C4-2B (cell line): ENCODE results near the gene MARF1.

Experiments used
- ZFX ChIP-seq: fragments of 450-650 bp; IDR thresholded peaks from 2 replicates; pipeline ENCODE4 v1.6.1; 2017
- TF ChIP-seq, protein P1 (sequence below): fragments of 450-650 bp; conservative IDR thresholded peaks from 2 replicates; pipeline ENCODE4 v1.5.1; 2017; ENCODE audit warnings: mild to moderate bottlenecking

DNA sequence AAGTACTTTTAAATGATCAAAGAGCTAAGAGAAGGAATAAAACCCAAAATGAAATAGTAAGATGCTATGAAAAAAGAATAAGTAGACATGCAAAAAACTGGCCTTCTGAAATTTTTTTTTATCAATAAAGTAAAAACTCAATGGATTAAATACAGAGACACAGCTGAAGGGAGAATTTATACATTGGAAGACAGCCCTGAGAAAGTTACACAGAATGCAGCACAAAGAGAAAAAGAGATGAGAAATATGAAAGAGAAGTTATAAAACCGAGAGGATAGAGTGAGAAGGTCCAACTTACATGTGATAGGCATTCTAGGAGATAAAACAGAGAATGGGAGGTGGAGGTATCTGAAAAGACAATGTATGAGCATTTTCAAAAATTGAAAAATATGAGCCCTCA is 57.0 kb downstream of the MARF1 start:
- TF ChIP-seq, protein P1, sequence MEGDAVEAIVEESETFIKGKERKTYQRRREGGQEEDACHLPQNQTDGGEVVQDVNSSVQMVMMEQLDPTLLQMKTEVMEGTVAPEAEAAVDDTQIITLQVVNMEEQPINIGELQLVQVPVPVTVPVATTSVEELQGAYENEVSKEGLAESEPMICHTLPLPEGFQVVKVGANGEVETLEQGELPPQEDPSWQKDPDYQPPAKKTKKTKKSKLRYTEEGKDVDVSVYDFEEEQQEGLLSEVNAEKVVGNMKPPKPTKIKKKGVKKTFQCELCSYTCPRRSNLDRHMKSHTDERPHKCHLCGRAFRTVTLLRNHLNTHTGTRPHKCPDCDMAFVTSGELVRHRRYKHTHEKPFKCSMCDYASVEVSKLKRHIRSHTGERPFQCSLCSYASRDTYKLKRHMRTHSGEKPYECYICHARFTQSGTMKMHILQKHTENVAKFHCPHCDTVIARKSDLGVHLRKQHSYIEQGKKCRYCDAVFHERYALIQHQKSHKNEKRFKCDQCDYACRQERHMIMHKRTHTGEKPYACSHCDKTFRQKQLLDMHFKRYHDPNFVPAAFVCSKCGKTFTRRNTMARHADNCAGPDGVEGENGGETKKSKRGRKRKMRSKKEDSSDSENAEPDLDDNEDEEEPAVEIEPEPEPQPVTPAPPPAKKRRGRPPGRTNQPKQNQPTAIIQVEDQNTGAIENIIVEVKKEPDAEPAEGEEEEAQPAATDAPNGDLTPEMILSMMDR: no peak
- TF ChIP-seq ZFX: no peak
